EH (cell line): ENCODE results near the gene MEF2C.

Source experiments
- DNase-seq: peaks from one replicate; pipeline ENCODE4 v3.0.0-alpha.2; 2015; ENCODE audit warnings: low read depth

The MEF2C gene

GRCh38 chr5:88826646-88827585 lies 56.1 kb downstream of the MEF2C start:
- peak; percentile 74 for DNase-seq

GRCh38 chr5:88825584-88826315 lies 57.2 kb downstream of the MEF2C start:
- DNase-seq = no peak

- DNase-seq = peak; percentile 74
Observed at GRCh38 chr5:88824892-88825583, 57.9 kb downstream of the MEF2C start.

- no peak for DNase-seq
Observed at GRCh38 chr5:88824141-88824540, 58.8 kb downstream of the MEF2C start.

- DNase-seq = no peak
Observed at GRCh38 chr5:88823201-88823600, 59.8 kb downstream of the MEF2C start.

GRCh38 chr5:88821161-88821560 lies 61.8 kb downstream of the MEF2C start:
- no peak for DNase-seq

- no peak for DNase-seq
Observed at GRCh38 chr5:88820581-88820980, 62.4 kb downstream of the MEF2C start.

GRCh38 chr5:88819301-88819999 lies 63.5 kb downstream of the MEF2C start:
- DNase-seq = no peak

GRCh38 chr5:88818296-88818695 lies 64.7 kb downstream of the MEF2C start:
- DNase-seq = no peak

GRCh38 chr5:88816195-88816594 lies 66.8 kb downstream of the MEF2C start:
- no peak for DNase-seq

GRCh38 chr5:88815050-88815789 lies 67.8 kb downstream of the MEF2C start:
- no peak for DNase-seq

GRCh38 chr5:88813805-88814575 lies 69.0 kb downstream of the MEF2C start:
- no peak for DNase-seq

GRCh38 chr5:88813244-88813643 lies 69.7 kb downstream of the MEF2C start:
- DNase-seq = no peak

- DNase-seq = no peak
Observed at GRCh38 chr5:88808153-88808552, 74.8 kb downstream of the MEF2C start.

- DNase-seq = no peak
Observed at GRCh38 chr5:88807327-88807726, 75.7 kb downstream of the MEF2C start.

- no peak for DNase-seq
Observed at GRCh38 chr5:88806338-88806737, 76.6 kb downstream of the MEF2C start.

GRCh38 chr5:88805151-88805784 lies 77.7 kb downstream of the MEF2C start:
- no peak for DNase-seq

GRCh38 chr5:88804444-88804843 lies 78.5 kb downstream of the MEF2C start:
- DNase-seq = no peak

GRCh38 chr5:88803309-88803708 lies 79.7 kb downstream of the MEF2C start:
- no peak for DNase-seq

GRCh38 chr5:88799938-88800535 lies 82.9 kb downstream of the MEF2C start:
- DNase-seq = no peak
